Astrocyte (in vitro differentiated cells and primary cell): ENCODE data around the gene GNA14.

ENCODE experiments used
- CTCF ChIP-seq: IDR thresholded peaks from 2 replicates; pipeline ENCODE4 v1.5.1; 2011; ENCODE audit warnings: low read depth, mild to moderate bottlenecking, inconsistent platforms, low read length, moderate library complexity; ENCODE audit not compliant: insufficient read depth
- EZH2 ChIP-seq: IDR thresholded peaks from 2 replicates; pipeline ENCODE4 v1.6.1; 2012; ENCODE audit warnings: mild to moderate bottlenecking, low read length, inconsistent platforms; ENCODE audit not compliant: insufficient read depth

- TF ChIP-seq CTCF (no peak), EZH2 (no peak)
Observed at GRCh38 chr9:77614645-77615044, 33.5 kb downstream of the GNA14 start.
